ENCODE measurements around the gene FXYD6. TPM values are rescaled to one million over a fixed set of nuclear protein-coding genes. Genes with fewer than 3 reads are reported as not detected.

Gene FXYD6
- total and polyA plus RNA-seq, 9 of the 15 experiments (the other 6 are each of a cell fraction or from before 2014, with no cell fraction given): 0.07 to 0.35 TPM; not detected in 7

- Histone ChIP-seq H3K27ac (ENCODE audit: extremely low read depth, low read depth, low read length) (no peak overlapping the region), H3K79me2 (ENCODE audit: control insufficient read depth, insufficient read depth, low read length) (no peaks in the 10 kb centered on the region), H3K9me1 (ENCODE audit: control insufficient read depth, insufficient read depth, low read length) (peaks cover 3% of the 10 kb centered on the region), H2AFZ (ENCODE audit: low read depth, low read length) (no peak overlapping the region), H3K36me3 (ENCODE audit: control insufficient read depth, insufficient read depth, low read length) (no peaks in the 10 kb centered on the region), H3K9me3 (replicated peaks; ENCODE audit: control insufficient read depth, insufficient read depth, low read depth, low read length) (no peaks in the 10 kb centered on the region), H3K4me1 (replicated peaks in 1 of 2; ENCODE audit: control insufficient read depth in 2 of 2, insufficient read depth in 2 of 2, low read length in 2 of 2) (peaks cover 0 to 14% of the 10 kb centered on the region in 2 experiments; a peak in 2 of 5 replicates), H3K27me3 (ENCODE audit: control insufficient read depth in 2 of 2, insufficient read depth in 2 of 2, low read length in 2 of 2) (peaks cover 41 to 95% of the 10 kb centered on the region in 2 experiments; a peak in 4 of 5 replicates), H3K4me2 (ENCODE audit: insufficient read depth, low read length) (no peak overlapping the region), H3K9ac (ENCODE audit: insufficient read depth in 1 of 2, low read depth in 2 of 2, low read length in 2 of 2) (no peak overlapping the region), H3K4me3 (no peak overlapping the region), H4K20me1 (replicated peaks; ENCODE audit: control insufficient read depth, insufficient read depth, low read length) (0 out of 2 replicates have a peak, but pooled peaks cover 4% of the 10 kb centered on the region)
- WGBS (ENCODE audit: insufficient coverage, low coverage, missing lambda C conversion rate): 0% methylated on average over 8 of the region's 8 CpGs
- ATAC-seq: no peak
- DNase-seq (ENCODE audit: extremely low read depth in 1 of 4, low spot score in 3 of 4): no peak
- ChIA-PET CTCF (ENCODE audit: low intra/inter-chr PET ratio) (no interaction called here), POLR2A (interaction anchor here (0.6 to 1.4 kb wide), 2 partner anchors 10 to 97 kb away, joined by 4 to 5 read pairs; no protein-coding TSS in a partner anchor)
- in situ Hi-C loops (cut with MboI) (no loop called here), intact Hi-C loops (cut with micrococcal nuclease) (no loop called here)
- no peak for FAIRE-seq
- no TSS peak for BruUV-seq (replicated peaks)
- no peak for TF ChIP-seq RCOR1 (IDR thresholded peaks at IDR 0.05; ENCODE audit: borderline replicate concordance in 1 of 2, low read depth in 2 of 2, low read length in 2 of 2)
- no peak for TF ChIP-seq KLF13 (tag; IDR thresholded peaks at IDR 0.05; ENCODE audit: borderline replicate concordance, low read depth)
- TF ChIP-seq ARID3A (IDR thresholded peaks at IDR 0.05; ENCODE audit: borderline replicate concordance, low read depth, low read length): no peak
- no peak for TF ChIP-seq HEY1 (CRISPR knock-in tag; IDR thresholded peaks at IDR 0.05; ENCODE audit: borderline replicate concordance)
- TF ChIP-seq CUX1 (CRISPR knock-in tag; IDR thresholded peaks at IDR 0.05): no peak
Observed at GRCh38 chr11:117832511-117832910, 43.9 kb downstream of the FXYD6 start.

Data from K562 (cell line).